Breast epithelium (tissue), 4 donors: ENCODE data around the gene SEMA6C. TPM values are rescaled to one million over a fixed set of nuclear protein-coding genes. Genes with fewer than 3 reads are reported as not detected.

ENCODE experiments used
- DNase-seq, 2 donors: peaks; one replicate each; pipeline ENCODE4 v3.0.0-alpha.2; 2019; ENCODE audit warnings: low spot score in 2 of 2
- H3K27ac ChIP-seq, 2 donors: fragments of 200-600 bp; sonication (generic) in 1 of 2; one replicate each; pipeline ENCODE4 v1.5.1; 2016 to 2019; ENCODE audit warnings: mild to moderate bottlenecking in 1 of 2
- H3K27me3 ChIP-seq, 2 donors: fragments of 200-600 bp; sonication (generic) in 1 of 2; one replicate each; pipeline versions ENCODE4 v1.5.1 to v1.6.0; 2017 to 2019; ENCODE audit warnings: control low read depth in 1 of 2, mild to moderate bottlenecking in 1 of 2
- H3K36me3 ChIP-seq: fragments of 200-600 bp; one replicate; pipeline ENCODE4 v1.5.1; 2019
- H3K4me1 ChIP-seq, 2 donors: fragments of 200-600 bp; sonication (generic); one replicate each; pipeline ENCODE4 v1.5.1; 2016 to 2019; ENCODE audit warnings: control low read depth in 1 of 2
- H3K4me3 ChIP-seq, 3 donors: fragments of 200-600 bp; sonication (generic); 1 replicate in 2 of 3; 2 replicates in 1 of 3; pipeline ENCODE4 v1.5.1; 2016 to 2019; ENCODE audit warnings: mild to moderate bottlenecking in 3 of 3, moderate library complexity in 2 of 3
- H3K9me3 ChIP-seq, 2 donors: fragments of 200-600 bp; sonication (generic) in 1 of 2; one replicate each; pipeline ENCODE4 v1.5.1; 2016 to 2019; ENCODE audit warnings: control low read depth in 1 of 2
- CTCF ChIP-seq, 3 donors: fragments of 450-650 bp; IDR thresholded peaks; one replicate each; pipeline ENCODE4 v1.5.1; 2016 to 2017; ENCODE audit warnings: antibody characterized with exemption in 3 of 3, mild to moderate bottlenecking in 3 of 3, moderate library complexity in 3 of 3
- POLR2A ChIP-seq: fragments of 450-650 bp; IDR thresholded peaks from one replicate; pipeline ENCODE4 v1.6.1; 2016; ENCODE audit warnings: antibody characterized with exemption, mild to moderate bottlenecking, moderate library complexity
- POLR2AphosphoS5 ChIP-seq, 3 donors: sonication (generic); formaldehyde crosslinking; IDR thresholded peaks; one replicate each; pipeline ENCODE4 v1.6.1; 2017; ENCODE audit warnings: antibody characterized with exemption in 3 of 3
- intact Hi-C: fragments of 100-400 bp; cut with DNase I; formaldehyde crosslinking; loops from one replicate; pipeline ENCODE4 v1.15.1; 2023; ENCODE audit warnings: low total_unique reads
- total RNA-seq, 3 donors: library from RNA; depleted of rRNA; stranded (reverse); fragments of >200 nt; gene quantifications; one replicate each; pipeline ENCODE4 v1.1.0, GENCODE V29; 2016

The SEMA6C gene
- total RNA-seq, 3 donors from 2014 or later = 2.9 to 6.4 (median 5.2) TPM

- Histone ChIP-seq H3K9me3 (no peaks in the 10 kb centered on the region), H3K27ac (no peak overlapping the region), H3K27me3 (no peaks in the 10 kb centered on the region), H3K4me3 (no peak overlapping the region), H3K4me1 (no peaks in the 10 kb centered on the region), H3K36me3 (no peaks in the 10 kb centered on the region)
- DNase-seq = no peak
- TF ChIP-seq CTCF (IDR thresholded peaks at IDR 0.05) (no peak), POLR2AphosphoS5 (IDR thresholded peaks at IDR 0.05) (no peak), POLR2A (no peak)
- intact Hi-C loops = no loop called here
These were observed 17.6 kb downstream of the SEMA6C start for GRCh38 chr1:151128800-151129199.

- intact Hi-C loops = no loop called here
These were observed 21.5 kb downstream of the SEMA6C start for GRCh38 chr1:151124763-151125403.

GRCh38 chr1:151113877-151114276 is 32.6 kb downstream of the SEMA6C start:
- Histone ChIP-seq H3K9me3 (no peaks in the 10 kb centered on the region), H3K4me1 (no peaks in the 10 kb centered on the region), H3K27me3 (no peaks in the 10 kb centered on the region), H3K36me3 (no peaks in the 10 kb centered on the region), H3K4me3 (no peak overlapping the region), H3K27ac (no peak overlapping the region)
- TF ChIP-seq POLR2A = no peak
- TF ChIP-seq CTCF (IDR thresholded peaks at IDR 0.05) = no peak
- no peak for TF ChIP-seq POLR2AphosphoS5 (IDR thresholded peaks at IDR 0.05)
- DNase-seq = no peak
- intact Hi-C loops = no loop called here

More at GRCh38 chr1:151124763-151125403, 21.5 kb downstream of the SEMA6C start:
- Histone ChIP-seq H3K27ac (no peak overlapping the region), H3K27me3 (no peaks in the 10 kb centered on the region), H3K4me3 (no peak overlapping the region), H3K4me1 (no peaks in the 10 kb centered on the region), H3K9me3 (no peaks in the 10 kb centered on the region), H3K36me3 (no peaks in the 10 kb centered on the region)
- no peak for DNase-seq
- TF ChIP-seq CTCF (IDR thresholded peaks at IDR 0.05) (no peak), POLR2AphosphoS5 (IDR thresholded peaks at IDR 0.05) (no peak), POLR2A (no peak)

GRCh38 chr1:151108331-151108730 is 38.1 kb downstream of the SEMA6C start:
- no peak overlapping the region for H3K27ac ChIP-seq

More at GRCh38 chr1:151108331-151108730, 38.1 kb downstream of the SEMA6C start:
- Histone ChIP-seq H3K27me3 (no peaks in the 10 kb centered on the region), H3K4me3 (no peak overlapping the region), H3K36me3 (no peaks in the 10 kb centered on the region), H3K4me1 (no peaks in the 10 kb centered on the region), H3K9me3 (no peaks in the 10 kb centered on the region)
- intact Hi-C loops = no loop called here
- DNase-seq = no peak
- TF ChIP-seq CTCF (IDR thresholded peaks at IDR 0.05) (no peak), POLR2A (no peak), POLR2AphosphoS5 (IDR thresholded peaks at IDR 0.05) (no peak)
